ENCODE data around the gene BRD3.

BRD3 gene

DNA sequence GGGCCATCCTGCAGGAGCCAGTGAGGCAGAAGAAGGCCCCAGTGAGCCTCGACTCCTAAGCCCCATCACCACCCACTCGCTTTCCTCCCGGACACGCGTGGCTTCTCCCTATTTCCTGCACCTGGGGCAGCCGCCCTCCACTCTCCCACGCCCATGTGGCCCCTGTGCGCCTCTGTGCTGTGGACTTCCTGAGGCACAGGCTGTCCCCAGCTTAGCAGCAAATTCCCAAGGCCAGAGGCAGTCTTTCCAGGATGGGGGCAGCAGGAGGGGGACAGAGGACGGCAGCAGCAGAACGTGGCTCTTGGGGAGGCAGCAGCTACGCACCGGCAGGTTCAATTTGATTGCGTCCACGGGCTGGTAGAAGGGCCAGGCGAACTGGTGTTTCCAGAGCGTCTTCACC lies 14.9 kb downstream of the BRD3 start:
- H3K4me3 ChIP-seq (ENCODE audit: low read depth, low read length), result peak overlapping the region; percentile 5
- TF ChIP-seq CTCF (IDR thresholded peaks at IDR 0.05; ENCODE audit: borderline replicate concordance, insufficient read depth, low read depth, low read length), result no peak

DNA sequence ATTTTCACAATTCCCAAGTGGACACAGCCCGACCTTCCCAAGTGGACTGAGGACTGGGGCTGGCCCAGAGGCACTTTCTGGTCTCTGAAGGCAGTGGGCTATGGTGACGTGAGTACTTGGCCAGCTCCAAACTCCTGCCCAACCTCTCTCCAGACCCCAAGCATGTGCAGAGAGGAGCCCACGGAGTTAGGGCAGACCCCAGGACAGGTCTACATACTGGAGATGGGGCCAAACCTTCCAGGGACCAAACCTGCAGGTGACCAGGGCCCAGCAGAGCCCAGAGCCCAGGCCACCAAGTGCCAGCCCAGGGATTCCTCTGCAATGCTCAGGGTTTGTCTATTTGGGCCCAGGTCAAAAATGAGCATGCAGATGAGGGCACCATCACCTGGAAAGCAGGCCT lies 15.3 kb downstream of the BRD3 start:
- H3K4me3 ChIP-seq (ENCODE audit: low read depth, low read length), result peak overlapping the region; percentile 5
- no peak for TF ChIP-seq CTCF (IDR thresholded peaks at IDR 0.05; ENCODE audit: borderline replicate concordance, insufficient read depth, low read depth, low read length)

GRCh38 chr9:134051319-134051718 lies 16.5 kb downstream of the BRD3 start:
- no peak for TF ChIP-seq CTCF (IDR thresholded peaks at IDR 0.05; ENCODE audit: borderline replicate concordance, insufficient read depth, low read depth, low read length)
- H3K4me3 ChIP-seq (ENCODE audit: low read depth, low read length), result no peak overlapping the region

- TF ChIP-seq CTCF (IDR thresholded peaks at IDR 0.05; ENCODE audit: borderline replicate concordance, insufficient read depth, low read depth, low read length), result no peak
- H3K4me3 ChIP-seq (ENCODE audit: low read depth, low read length), result no peak overlapping the region
These were observed 17.1 kb downstream of the BRD3 start for GRCh38 chr9:134050726-134051125.

GRCh38 chr9:134049772-134050588 lies 17.8 kb downstream of the BRD3 start:
- TF ChIP-seq CTCF (IDR thresholded peaks at IDR 0.05; ENCODE audit: borderline replicate concordance, insufficient read depth, low read depth, low read length), result no peak
- H3K4me3 ChIP-seq (ENCODE audit: low read depth, low read length), result no peak overlapping the region

- H3K4me3 ChIP-seq (ENCODE audit: low read depth, low read length), result no peak overlapping the region
- no peak for TF ChIP-seq CTCF (IDR thresholded peaks at IDR 0.05; ENCODE audit: borderline replicate concordance, insufficient read depth, low read depth, low read length)
These were observed 18.6 kb downstream of the BRD3 start for GRCh38 chr9:134049236-134049635.

DNA sequence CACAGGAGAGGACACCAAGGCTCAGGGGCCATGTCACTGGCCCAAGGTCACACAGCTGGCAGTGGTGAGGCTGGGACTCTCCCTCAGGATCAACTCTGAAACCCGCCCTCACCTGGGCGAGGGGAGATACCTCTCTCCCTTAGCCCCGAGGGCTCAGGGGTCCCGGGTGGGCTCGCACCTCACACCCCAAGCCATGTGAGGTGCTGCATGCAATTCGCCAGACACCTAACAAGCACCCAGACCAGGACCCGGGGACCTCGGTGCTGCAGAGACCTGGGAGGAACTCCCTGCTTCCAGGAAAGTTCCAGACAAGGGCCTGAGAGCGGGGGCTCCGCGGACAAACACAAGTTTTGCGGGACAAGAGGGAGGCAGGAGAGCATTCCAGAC lies 19.3 kb downstream of the BRD3 start:
- no peak for TF ChIP-seq CTCF (IDR thresholded peaks at IDR 0.05; ENCODE audit: borderline replicate concordance, insufficient read depth, low read depth, low read length)
- H3K4me3 ChIP-seq (ENCODE audit: low read depth, low read length), result no peak overlapping the region

All from GM12875 (cell line).